ENCODE measurements around the gene HBM.

DNA sequence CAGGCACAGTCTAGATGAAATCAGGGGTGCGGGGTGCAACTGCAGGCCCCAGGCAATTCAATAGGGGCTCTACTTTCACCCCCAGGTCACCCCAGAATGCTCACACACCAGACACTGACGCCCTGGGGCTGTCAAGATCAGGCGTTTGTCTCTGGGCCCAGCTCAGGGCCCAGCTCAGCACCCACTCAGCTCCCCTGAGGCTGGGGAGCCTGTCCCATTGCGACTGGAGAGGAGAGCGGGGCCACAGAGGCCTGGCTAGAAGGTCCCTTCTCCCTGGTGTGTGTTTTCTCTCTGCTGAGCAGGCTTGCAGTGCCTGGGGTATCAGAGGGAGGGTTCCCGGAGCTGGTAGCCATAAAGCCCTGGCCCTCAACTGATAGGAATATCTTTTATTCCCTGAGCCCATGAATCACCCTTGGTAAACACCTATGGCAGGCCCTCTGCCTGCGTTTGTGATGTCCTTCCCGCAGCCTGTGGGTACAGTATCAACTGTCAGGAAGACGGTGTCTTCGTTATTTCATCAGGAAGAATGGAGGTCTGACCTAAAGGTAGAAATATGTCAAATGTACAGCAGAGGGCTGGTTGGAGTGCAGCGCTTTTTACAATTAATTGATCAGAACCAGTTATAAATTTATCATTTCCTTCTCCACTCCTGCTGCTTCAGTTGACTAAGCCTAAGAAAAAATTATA, 12.3 kb downstream of the HBM start:
- TF ChIP-seq, protein P1, sequence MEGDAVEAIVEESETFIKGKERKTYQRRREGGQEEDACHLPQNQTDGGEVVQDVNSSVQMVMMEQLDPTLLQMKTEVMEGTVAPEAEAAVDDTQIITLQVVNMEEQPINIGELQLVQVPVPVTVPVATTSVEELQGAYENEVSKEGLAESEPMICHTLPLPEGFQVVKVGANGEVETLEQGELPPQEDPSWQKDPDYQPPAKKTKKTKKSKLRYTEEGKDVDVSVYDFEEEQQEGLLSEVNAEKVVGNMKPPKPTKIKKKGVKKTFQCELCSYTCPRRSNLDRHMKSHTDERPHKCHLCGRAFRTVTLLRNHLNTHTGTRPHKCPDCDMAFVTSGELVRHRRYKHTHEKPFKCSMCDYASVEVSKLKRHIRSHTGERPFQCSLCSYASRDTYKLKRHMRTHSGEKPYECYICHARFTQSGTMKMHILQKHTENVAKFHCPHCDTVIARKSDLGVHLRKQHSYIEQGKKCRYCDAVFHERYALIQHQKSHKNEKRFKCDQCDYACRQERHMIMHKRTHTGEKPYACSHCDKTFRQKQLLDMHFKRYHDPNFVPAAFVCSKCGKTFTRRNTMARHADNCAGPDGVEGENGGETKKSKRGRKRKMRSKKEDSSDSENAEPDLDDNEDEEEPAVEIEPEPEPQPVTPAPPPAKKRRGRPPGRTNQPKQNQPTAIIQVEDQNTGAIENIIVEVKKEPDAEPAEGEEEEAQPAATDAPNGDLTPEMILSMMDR (conservative IDR thresholded peaks at IDR 0.05) = no peak
- TF ChIP-seq EZH2 (IDR thresholded peaks at IDR 0.05; ENCODE audit: low read depth) = no peak

Data from PC-9 (cell line).